HL-60/S4 (cell line): ENCODE results near the gene CCSER1.
"Not testable (repeated sequence)": the region's sequence is repeated elsewhere in the genome, so short reads cannot be mapped to it uniquely, and the experiment has no call there.

Source experiments
- in situ Hi-C: fragments of 300-500 bp; cut with MboI; formaldehyde crosslinking; loops from 2 replicates; pipeline ENCODE4 v1.14.3; 2022; ENCODE audit warnings: low sequenced_read_pairs

Gene CCSER1

GRCh38 chr4:91611782-91612181 lies 1484.6 kb downstream of the CCSER1 start:
- in situ Hi-C loops, result no loop called here

- in situ Hi-C loops, result no loop called here
Observed at GRCh38 chr4:91620952-91621351, 1493.8 kb downstream of the CCSER1 start.

GRCh38 chr4:91621446-91621845 lies 1494.3 kb downstream of the CCSER1 start:
- in situ Hi-C loops, result no loop called here

- in situ Hi-C loops, result no loop called here
Observed at GRCh38 chr4:91622925-91623602, 1495.9 kb downstream of the CCSER1 start.

- in situ Hi-C loops, result not testable (repeated sequence)
Observed at GRCh38 chr4:91623603-91623967, 1496.4 kb downstream of the CCSER1 start.

GRCh38 chr4:91630054-91630453 lies 1502.9 kb downstream of the CCSER1 start:
- in situ Hi-C loops, result no loop called here

- in situ Hi-C loops, result no loop called here
Observed at GRCh38 chr4:91630764-91631163, 1503.6 kb downstream of the CCSER1 start.

- in situ Hi-C loops, result no loop called here
Observed at GRCh38 chr4:91631335-91631734, 1504.1 kb downstream of the CCSER1 start.

- in situ Hi-C loops, result no loop called here
Observed at GRCh38 chr4:91636083-91636482, 1508.9 kb downstream of the CCSER1 start.
